Right cardiac atrium (tissue), 5 donors: Measurements from ENCODE around the gene ITPRIPL2. TPM values are rescaled to one million over a fixed set of nuclear protein-coding genes. Genes with fewer than 3 reads are reported as not detected.

Experiments
- ATAC-seq, 2 donors: fragments of 200-7000 bp; cut with Tn5 transposase; one replicate each; pipeline versions ENCODE4 v1.8.0 to v1.9.1; 2020; ENCODE audit warnings: moderate library complexity in 2 of 2, mild to moderate bottlenecking in 1 of 2
- DNase-seq, 3 donors: peaks; one replicate each; pipeline ENCODE4 v3.0.0-alpha.2; 2020
- H3K27ac ChIP-seq: one replicate; pipeline ENCODE4 v1.5.1; 2013; ENCODE audit warnings: mild to moderate bottlenecking, low read length, control low read depth, moderate library complexity
- H3K27me3 ChIP-seq: one replicate; pipeline ENCODE4 v1.6.1; 2013; ENCODE audit not compliant: control insufficient read depth, insufficient read depth
- H3K4me1 ChIP-seq: one replicate; pipeline ENCODE4 v1.6.1; 2013; ENCODE audit warnings: low read length; ENCODE audit not compliant: control insufficient read depth, insufficient read depth
- H3K4me3 ChIP-seq: one replicate; pipeline ENCODE4 v1.5.1; 2013; ENCODE audit warnings: low read length, control low read depth
- H3K9me3 ChIP-seq: one replicate; pipeline ENCODE4 v1.6.1; 2013; ENCODE audit warnings: low read length; ENCODE audit not compliant: control insufficient read depth
- WGBS: extraction: QIAGEN DNeasy Blood & Tissue Kit; methylation state at CpG from one replicate; pipeline ENCODE4 v1.1.7; 2013; 5-methylcytosine and 5-hydroxymethylcytosine counted together
- intact Hi-C, 4 donors: fragments of 100-400 bp; cut with DNase I; formaldehyde crosslinking; loops; one replicate each; pipeline versions ENCODE4 v1.11.0 to v1.14.0; 2022 to 2023
- polyA plus RNA-seq: library from polyadenylated mRNA; stranded (reverse); fragments of 200-250 nt; gene quantifications from one replicate; pipeline ENCODE4 v1.2.3, GENCODE V29; 2013
- total RNA-seq, 4 donors: library from RNA; stranded (reverse); fragmentation: NEBNext Ultra II Directional; extraction: Animal tissue kit (Norgen Biotek cat#: 25700); gene quantifications; one replicate each; pipeline ENCODE4 v1.2.1, GENCODE V29; 2021
- donor health status: healthy with polysubstance abuse.
- donor health status: DM: no; HTN: yes; CAD: no.
- donor health status: DM: no; HTN: no; CAD: no.
- donor health status: DM: no; HTN: yes; CAD: no; lungs with severe emphysema.
- donor health status: DM: yes; HTN: yes; CAD: no.

ITPRIPL2 gene
- total and polyA plus RNA-seq, 5 donors = 5.8 to 37.0 (median 21.4) TPM

GRCh38 chr16:19135201-19135842 lies 21.6 kb downstream of the ITPRIPL2 start:
- intact Hi-C loops = no loop called here
- ATAC-seq (no peak), DNase-seq (no peak)
- H3K4me3 ChIP-seq = no peak overlapping the region
- peaks cover 15% of the 10 kb centered on the region for H3K4me1 ChIP-seq
- no peaks in the 10 kb centered on the region for H3K9me3 ChIP-seq
- no peak overlapping the region for H3K27ac ChIP-seq
- WGBS = 63% methylated on average over 10 of the region's 10 CpGs
- no peaks in the 10 kb centered on the region for H3K27me3 ChIP-seq

- H3K4me3 ChIP-seq = no peak overlapping the region
- intact Hi-C loops = no loop called here
- no peaks in the 10 kb centered on the region for H3K9me3 ChIP-seq
- no peaks in the 10 kb centered on the region for H3K27me3 ChIP-seq
- DNase-seq (peak; percentile 50 to 72 (median 66)), ATAC-seq (peak in 1 of 2 donors; percentile 40)
- H3K27ac ChIP-seq = no peak overlapping the region
- H3K4me1 ChIP-seq = peaks cover 15% of the 10 kb centered on the region
- WGBS = 35% methylated on average over 7 of the region's 7 CpGs
Measured at GRCh38 chr16:19135896-19136438, 22.2 kb downstream of the ITPRIPL2 start.

GRCh38 chr16:19136549-19137196 lies 22.9 kb downstream of the ITPRIPL2 start:
- H3K4me3 ChIP-seq = no peak overlapping the region
- H3K27ac ChIP-seq = no peak overlapping the region
- H3K27me3 ChIP-seq = no peaks in the 10 kb centered on the region
- DNase-seq (peak in 2 of 3 donors; percentile 59 to 61), ATAC-seq (peak; percentile 11 to 44)
- 58% methylated on average over 10 of the region's 10 CpGs for WGBS
- intact Hi-C loops = no loop called here
- peaks cover 15% of the 10 kb centered on the region for H3K4me1 ChIP-seq
- no peaks in the 10 kb centered on the region for H3K9me3 ChIP-seq

- DNase-seq (no peak), ATAC-seq (no peak)
- no peak overlapping the region for H3K4me3 ChIP-seq
- WGBS = 41% methylated on average over 6 of the region's 6 CpGs
- H3K9me3 ChIP-seq = no peaks in the 10 kb centered on the region
- no peak overlapping the region for H3K27ac ChIP-seq
- intact Hi-C loops = no loop called here
- H3K27me3 ChIP-seq = no peaks in the 10 kb centered on the region
- peaks cover 13% of the 10 kb centered on the region for H3K4me1 ChIP-seq
Measured at GRCh38 chr16:19137201-19138128, 23.7 kb downstream of the ITPRIPL2 start.

GRCh38 chr16:19138601-19139000 lies 24.8 kb downstream of the ITPRIPL2 start:
- Histone ChIP-seq H3K4me1 (peaks cover 13% of the 10 kb centered on the region), H3K4me3 (no peak overlapping the region), H3K27me3 (no peaks in the 10 kb centered on the region), H3K9me3 (no peaks in the 10 kb centered on the region), H3K27ac (no peak overlapping the region)
- intact Hi-C loops = no loop called here
- ATAC-seq (peak; percentile 85 to 91), DNase-seq (peak; percentile 71 to 86 (median 84))
- 7% methylated on average over 4 of the region's 4 CpGs for WGBS

GRCh38 chr16:19139436-19140091 lies 25.8 kb downstream of the ITPRIPL2 start:
- Histone ChIP-seq H3K27me3 (no peaks in the 10 kb centered on the region), H3K4me3 (no peak overlapping the region), H3K4me1 (peaks cover 13% of the 10 kb centered on the region), H3K27ac (no peak overlapping the region), H3K9me3 (no peaks in the 10 kb centered on the region)
- ATAC-seq (no peak), DNase-seq (no peak)
- intact Hi-C loops = no loop called here
- 70% methylated on average over 5 of the region's 5 CpGs for WGBS

- no peaks in the 10 kb centered on the region for H3K27me3 ChIP-seq
- ATAC-seq = no peak
- no peak overlapping the region for H3K27ac ChIP-seq
Measured at GRCh38 chr16:19140396-19140795, 26.6 kb downstream of the ITPRIPL2 start.

GRCh38 chr16:19142939-19143598 lies 29.3 kb downstream of the ITPRIPL2 start:
- Histone ChIP-seq H3K4me1 (no peaks in the 10 kb centered on the region), H3K27me3 (no peaks in the 10 kb centered on the region), H3K27ac (no peak overlapping the region), H3K4me3 (no peak overlapping the region), H3K9me3 (peaks cover 3% of the 10 kb centered on the region)
- 90% methylated on average over 8 of the region's 8 CpGs for WGBS
- intact Hi-C loops = no loop called here
- DNase-seq = no peak
- ATAC-seq = no peak

More at GRCh38 chr16:19140396-19140795, 26.6 kb downstream of the ITPRIPL2 start:
- intact Hi-C loops = no loop called here
- no peak for DNase-seq
- Histone ChIP-seq H3K9me3 (no peaks in the 10 kb centered on the region), H3K4me1 (peaks cover 13% of the 10 kb centered on the region), H3K4me3 (no peak overlapping the region)
- 43% methylated on average over 2 of the region's 2 CpGs for WGBS

GRCh38 chr16:19143599-19143956 lies 29.8 kb downstream of the ITPRIPL2 start:
- 83% methylated on average over 9 of the region's 9 CpGs for WGBS
- Histone ChIP-seq H3K9me3 (peaks cover 3% of the 10 kb centered on the region), H3K27me3 (no peaks in the 10 kb centered on the region), H3K4me1 (no peaks in the 10 kb centered on the region), H3K4me3 (no peak overlapping the region), H3K27ac (no peak overlapping the region)
- DNase-seq (no peak), ATAC-seq (no peak)
- intact Hi-C loops = no loop called here

- Histone ChIP-seq H3K4me1 (no peaks in the 10 kb centered on the region), H3K27ac (no peak overlapping the region), H3K9me3 (peaks cover 3% of the 10 kb centered on the region), H3K27me3 (no peaks in the 10 kb centered on the region), H3K4me3 (no peak overlapping the region)
- ATAC-seq = no peak
- 71% methylated on average over 3 of the region's 3 CpGs for WGBS
- intact Hi-C loops = no loop called here
- DNase-seq = no peak
Measured at GRCh38 chr16:19145010-19145409, 31.2 kb downstream of the ITPRIPL2 start.
